HEK293 (cell line): Measurements from ENCODE around the gene KEAP1.

Source experiments
- CTCF ChIA-PET: fragments of 350-600 bp; formaldehyde crosslinking; extraction: SDS; loops from one replicate; lab custom pipeline; 2021; ENCODE audit warnings: antibody characterized with exemption; lab: Yijun Ruan, JAX
- POLR2A ChIA-PET: fragments of 300-600 bp; formaldehyde crosslinking; extraction: SDS; loops from one replicate; lab custom pipeline; 2020; ENCODE audit warnings: antibody characterized with exemption, inconsistent platforms; lab: Yijun Ruan, JAX
- H3K27ac ChIP-seq: fragments of 200-500 bp; sonication (Bioruptor generic); 2 replicates; pipeline ENCODE4 v1.5.1; 2014; ENCODE audit warnings: low read depth, low read length, control low read depth, inconsistent platforms; ENCODE audit errors: extremely low read depth
- H3K36me3 ChIP-seq, 2 experiments: fragments of 200-500 bp in 1 of 2; sonication (Bioruptor generic) in 1 of 2; 1 replicate in 1 of 2; 2 replicates in 1 of 2; pipeline ENCODE4 v1.5.1; 2014 to 2017; ENCODE audit warnings: inconsistent platforms in 2 of 2, low read length in 2 of 2; ENCODE audit not compliant: control insufficient read depth in 2 of 2, insufficient read depth in 1 of 2
- H3K4me1 ChIP-seq: fragments of 200-500 bp; sonication (Bioruptor generic); 2 replicates; pipeline ENCODE4 v1.5.1; 2014; ENCODE audit warnings: mild to moderate bottlenecking, low read length, inconsistent platforms; ENCODE audit not compliant: control insufficient read depth, insufficient read depth
- H3K4me3 ChIP-seq: 2 replicates; pipeline ENCODE4 v1.5.1; 2011; ENCODE audit warnings: low read depth, mild to moderate bottlenecking, control low read depth, low read length, moderate library complexity
- H3K9me3 ChIP-seq: fragments of 200-500 bp; sonication (Bioruptor generic); 2 replicates; pipeline ENCODE4 v1.5.1; 2014; ENCODE audit warnings: low read depth, low read length, inconsistent platforms; ENCODE audit not compliant: control insufficient read depth, insufficient read depth
- ATF2 ChIP-seq: fragments of 450-650 bp; formaldehyde crosslinking; IDR thresholded peaks from 2 replicates; pipeline ENCODE4 v1.5.1; 2016; ENCODE audit warnings: missing biosample characterization, missing genetic modification characterization, low read depth
- GLI4 ChIP-seq: fragments of 450-650 bp; formaldehyde crosslinking; IDR thresholded peaks from 2 replicates; pipeline ENCODE4 v1.5.1; 2016; ENCODE audit warnings: missing biosample characterization, missing genetic modification characterization
- GLIS2 ChIP-seq: fragments of 450-650 bp; formaldehyde crosslinking; IDR thresholded peaks from 2 replicates; pipeline ENCODE4 v1.5.1; 2016; ENCODE audit warnings: missing biosample characterization, missing genetic modification characterization
- HOXD13 ChIP-seq: sonication (generic); formaldehyde crosslinking; IDR thresholded peaks from 2 replicates; pipeline ENCODE4 v1.8.0; 2022; ENCODE audit warnings: missing genetic modification reagents, borderline replicate concordance
- KLF7 ChIP-seq: fragments of 450-650 bp; formaldehyde crosslinking; IDR thresholded peaks from 2 replicates; pipeline ENCODE4 v1.5.1; 2016; ENCODE audit warnings: missing biosample characterization, missing genetic modification characterization, borderline replicate concordance
- PATZ1 ChIP-seq: fragments of 450-650 bp; formaldehyde crosslinking; IDR thresholded peaks from 2 replicates; pipeline ENCODE4 v1.5.1; 2016; ENCODE audit warnings: missing biosample characterization, missing genetic modification characterization
- PRDM10 ChIP-seq: fragments of 450-650 bp; formaldehyde crosslinking; IDR thresholded peaks from 2 replicates; pipeline ENCODE4 v1.5.1; 2016; ENCODE audit warnings: missing biosample characterization, missing genetic modification characterization
- SCRT2 ChIP-seq: fragments of 450-650 bp; formaldehyde crosslinking; IDR thresholded peaks from 2 replicates; pipeline ENCODE4 v1.5.1; 2016; ENCODE audit warnings: missing biosample characterization, missing genetic modification characterization
- ZBTB20 ChIP-seq: fragments of 450-650 bp; formaldehyde crosslinking; IDR thresholded peaks from 2 replicates; pipeline ENCODE4 v1.5.1; 2016; ENCODE audit warnings: missing biosample characterization, missing genetic modification characterization
- ZFHX2 ChIP-seq: fragments of 450-650 bp; formaldehyde crosslinking; conservative IDR thresholded peaks from 2 replicates; pipeline ENCODE4 v1.5.1; 2016; ENCODE audit warnings: missing biosample characterization, missing genetic modification characterization
- ZNF138 ChIP-seq: fragments of 450-650 bp; formaldehyde crosslinking; IDR thresholded peaks from 2 replicates; pipeline ENCODE4 v1.5.1; 2016; ENCODE audit warnings: missing biosample characterization, missing genetic modification characterization, borderline replicate concordance
- ZNF16 ChIP-seq: fragments of 450-650 bp; formaldehyde crosslinking; IDR thresholded peaks from 2 replicates; pipeline ENCODE4 v1.5.1; 2016; ENCODE audit warnings: low read depth, missing biosample characterization, missing genetic modification characterization
- ZNF274 ChIP-seq, 2 experiments: fragments of 200-500 bp in 1 of 2; fragments of 450-650 bp in 1 of 2; sonication (Bioruptor generic) in 1 of 2; formaldehyde crosslinking in 1 of 2; IDR thresholded peaks; 2 replicates each; pipeline versions ENCODE4 v1.5.1 to v1.6.1; 2014 to 2016; ENCODE audit warnings: borderline replicate concordance in 1 of 2, inconsistent platforms in 1 of 2, low read length in 1 of 2, missing biosample characterization in 1 of 2, missing genetic modification characterization in 1 of 2
- ZNF292 ChIP-seq: fragments of 450-650 bp; formaldehyde crosslinking; IDR thresholded peaks from 2 replicates; pipeline ENCODE4 v1.5.1; 2016; ENCODE audit warnings: low read depth, missing biosample characterization, missing genetic modification characterization, borderline replicate concordance
- ZNF324 ChIP-seq: fragments of 450-650 bp; formaldehyde crosslinking; IDR thresholded peaks from 2 replicates; pipeline ENCODE4 v1.5.1; 2016; ENCODE audit warnings: missing biosample characterization, missing genetic modification characterization
- ZNF514 ChIP-seq: fragments of 450-650 bp; formaldehyde crosslinking; IDR thresholded peaks from 2 replicates; pipeline ENCODE4 v1.5.1; 2016; ENCODE audit warnings: missing biosample characterization, missing genetic modification characterization
- ZNF529 ChIP-seq: fragments of 450-650 bp; formaldehyde crosslinking; IDR thresholded peaks from 2 replicates; pipeline ENCODE4 v1.5.1; 2017; ENCODE audit warnings: missing genetic modification characterization, missing biosample characterization; ENCODE audit not compliant: insufficient replicate concordance
- ZNF596 ChIP-seq: fragments of 450-650 bp; IDR thresholded peaks from 2 replicates; pipeline ENCODE4 v1.5.0; 2018; ENCODE audit warnings: missing biosample characterization, mild to moderate bottlenecking, missing genetic modification characterization, moderate library complexity
- ZNF610 ChIP-seq: fragments of 450-650 bp; formaldehyde crosslinking; IDR thresholded peaks from 2 replicates; pipeline ENCODE4 v1.5.1; 2016; ENCODE audit warnings: missing biosample characterization, missing genetic modification characterization, borderline replicate concordance
- ZNF639 ChIP-seq: fragments of 450-650 bp; formaldehyde crosslinking; IDR thresholded peaks from 2 replicates; pipeline ENCODE4 v1.5.1; 2016; ENCODE audit warnings: missing biosample characterization, missing genetic modification characterization

KEAP1 gene

GRCh38 chr19:10486551-10486950, 16.6 kb downstream of the KEAP1 start:
- POLR2A ChIA-PET: no interaction called here
- CTCF ChIA-PET: interaction anchor here (0.6 to 1.0 kb wide), 3 partner anchors 10 to 48 kb away, joined by 3 to 4 read pairs (median 3); no protein-coding TSS in a partner anchor
- no peaks in the 10 kb centered on the region for H3K4me1 ChIP-seq
- peaks cover 9 to 53% of the 10 kb centered on the region in 2 experiments; a peak in 2 of 3 replicates for H3K36me3 ChIP-seq
- no peak for TF ChIP-seq ZFHX2 (tag by site-specific recombination)
- 0 out of 2 replicates have a peak, but pooled peaks have one; percentile 19 for TF ChIP-seq SCRT2 (tag by site-specific recombination)
- no peak for TF ChIP-seq ZNF324 (tag by site-specific recombination)
- TF ChIP-seq ZBTB20: no peak
- no peaks in the 10 kb centered on the region for H3K9me3 ChIP-seq
- no peak overlapping the region for H3K4me3 ChIP-seq
- H3K27ac ChIP-seq: no peak overlapping the region

GRCh38 chr19:10478903-10479384, 24.2 kb downstream of the KEAP1 start:
- TF ChIP-seq ZNF529 (no peak), ATF2 (tag by site-specific recombination) (no peak), HOXD13 (no peak), PATZ1 (tag by site-specific recombination) (peak; percentile 13; the same call in 1 of the 2 replicates), ZNF610 (tag by site-specific recombination) (no peak), ZNF596 (peak; percentile 75)
- Histone ChIP-seq H3K27ac (no peak overlapping the region), H3K9me3 (no peaks in the 10 kb centered on the region), H3K36me3 (no peaks in the 10 kb centered on the region), H3K4me3 (no peak overlapping the region), H3K4me1 (no peaks in the 10 kb centered on the region)
- POLR2A ChIA-PET: interaction anchor here (0.7 to 1.0 kb wide), 2 partner anchors 10 to 17 kb away, joined by 3 read pairs; no protein-coding TSS in a partner anchor
- CTCF ChIA-PET: interaction anchor here (0.6 to 2.5 kb wide), 28 partner anchors 8 to 427 kb away, joined by 3 to 14 read pairs (median 3); partner anchors contain the start of gene CDC37

GRCh38 chr19:10478476-10478875, 24.7 kb downstream of the KEAP1 start:
- Histone ChIP-seq H3K9me3 (no peaks in the 10 kb centered on the region), H3K4me1 (no peaks in the 10 kb centered on the region), H3K27ac (no peak overlapping the region), H3K36me3 (no peaks in the 10 kb centered on the region), H3K4me3 (no peak overlapping the region)
- ChIA-PET POLR2A (interaction anchor here (0.7 to 1.0 kb wide), 2 partner anchors 10 to 17 kb away, joined by 3 read pairs; no protein-coding TSS in a partner anchor), CTCF (interaction anchor here (0.6 to 2.5 kb wide), 24 partner anchors 8 to 428 kb away, joined by 3 to 14 read pairs (median 3); partner anchors contain the start of gene CDC37)
- TF ChIP-seq PRDM10 (no peak), ZNF292 (tag by site-specific recombination) (no peak), ZNF274 (IDR thresholded peaks at IDR 0.05; ENCODE audit: low read length) (no peak), ZNF274 (tag by site-specific recombination; IDR thresholded peaks at IDR 0.05; ENCODE audit: borderline replicate concordance) (no peak), ZNF639 (tag by site-specific recombination) (no peak), ZNF514 (no peak), ZNF16 (tag by site-specific recombination) (no peak), GLIS2 (tag by site-specific recombination) (no peak), ZNF138 (tag by site-specific recombination) (no peak), ATF2 (tag by site-specific recombination) (no peak), KLF7 (tag by site-specific recombination) (no peak), GLI4 (tag by site-specific recombination) (no peak)
